ENCODE results near the gene GPATCH8. TPM values are rescaled to one million over a fixed set of nuclear protein-coding genes. Genes with fewer than 3 reads are reported as not detected.
A peak's percentile ranks its signal among the peaks of the same experiment; 100 is the strongest.

GPATCH8 gene
- 10 to 100 TPM; 25.7 to 33.9 TPM for total RNA-seq

DNA sequence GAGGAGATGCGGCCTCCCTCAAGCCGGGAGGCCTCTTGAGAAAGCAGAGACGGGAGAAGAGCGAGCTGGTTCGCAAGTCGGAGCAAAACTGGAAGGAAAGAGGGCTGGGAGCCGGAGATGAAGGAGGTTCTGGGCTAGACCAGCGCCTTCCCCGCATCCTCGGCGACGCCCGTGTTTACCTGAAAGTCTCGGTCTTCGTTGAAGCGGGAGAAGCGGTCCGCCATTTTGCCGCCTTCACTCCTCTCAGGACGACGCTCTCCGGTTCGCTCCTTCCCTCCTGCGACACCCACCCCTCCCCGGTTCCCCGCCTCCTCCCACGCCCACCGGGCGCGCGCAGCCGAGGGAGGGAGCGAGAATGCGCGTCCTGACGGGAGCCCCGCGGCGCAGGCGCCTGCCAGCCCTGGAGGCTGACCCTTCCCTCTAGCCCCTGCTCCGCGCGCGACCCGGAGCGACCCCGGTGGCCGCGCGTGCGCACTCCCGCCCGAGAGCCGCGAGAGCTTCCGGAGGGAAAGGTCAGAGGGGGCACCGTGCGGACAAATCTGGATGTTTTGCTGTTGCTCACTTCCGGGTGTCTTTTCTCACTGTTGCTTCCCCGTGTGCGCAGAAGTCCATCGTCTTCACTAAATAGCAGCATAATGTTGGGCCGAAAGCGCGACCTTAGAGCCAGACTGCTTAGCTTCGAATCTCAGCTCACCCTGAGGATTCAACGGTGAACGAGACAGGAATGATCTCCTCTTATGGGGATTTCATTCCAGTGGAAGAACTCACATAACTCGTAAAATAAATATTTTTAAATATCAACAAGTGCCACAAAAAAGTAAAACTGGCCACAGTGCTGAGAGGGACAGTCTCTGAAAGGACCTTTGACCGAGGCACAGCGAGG is at the start of gene GPATCH8:
TSS of gene GPATCH8 (minus strand) at position 260 of the 883 bp plus-strand sequence. CDS start at position 224, 36 bp downstream.
- Histone ChIP-seq H3K27me3 (no peaks in the 10 kb centered on the region), H3K36me3 (replicated peaks in 1 of 2; ENCODE audit: insufficient read depth in 1 of 2, low read depth in 2 of 2) (no peaks in the 10 kb centered on the region), H3K4me1 (peaks cover 37% of the 10 kb centered on the region), H3K27ac (peak within 1 kb of the TSS; percentile 63 to 91 (median 80)), H3K4me3 (peak within 1 kb of the TSS; percentile 66 to 90), H3K9me3 (no peaks in the 10 kb centered on the region)
- 2 to 5% methylated on average over 29 to 67 of the region's 71 CpGs for WGBS, 2 donors
- DNase-seq = peak; percentile 93 to 95 (median 93)
- intact Hi-C loops (cut with DNase I) = no loop called here
- TF ChIP-seq CTCF (IDR thresholded peaks at IDR 0.05) = no peak
- TF ChIP-seq POLR2A (IDR thresholded peaks at IDR 0.05) = peak; percentile 32 to 81 (median 80)
- peak; percentile 97 for ATAC-seq

GRCh38 chr17:44552361-44552760 is 49.2 kb upstream of the GPATCH8 start:
- Histone ChIP-seq H3K9me3 (no peaks in the 10 kb centered on the region), H3K4me1 (peaks cover 11% of the 10 kb centered on the region), H3K4me3 (no peak overlapping the region), H3K27ac (no peak overlapping the region), H3K27me3 (no peaks in the 10 kb centered on the region), H3K36me3 (replicated peaks in 1 of 2; ENCODE audit: insufficient read depth in 1 of 2, low read depth in 2 of 2) (no peaks in the 10 kb centered on the region)
- WGBS, 2 donors = 59 to 62% methylated on average over 9 of the region's 9 CpGs
- ATAC-seq (no peak), DNase-seq (no peak)
- intact Hi-C loops (cut with DNase I) = no loop called here
- no peak for TF ChIP-seq CTCF (IDR thresholded peaks at IDR 0.05)
- TF ChIP-seq POLR2A (IDR thresholded peaks at IDR 0.05) = no peak

DNA sequence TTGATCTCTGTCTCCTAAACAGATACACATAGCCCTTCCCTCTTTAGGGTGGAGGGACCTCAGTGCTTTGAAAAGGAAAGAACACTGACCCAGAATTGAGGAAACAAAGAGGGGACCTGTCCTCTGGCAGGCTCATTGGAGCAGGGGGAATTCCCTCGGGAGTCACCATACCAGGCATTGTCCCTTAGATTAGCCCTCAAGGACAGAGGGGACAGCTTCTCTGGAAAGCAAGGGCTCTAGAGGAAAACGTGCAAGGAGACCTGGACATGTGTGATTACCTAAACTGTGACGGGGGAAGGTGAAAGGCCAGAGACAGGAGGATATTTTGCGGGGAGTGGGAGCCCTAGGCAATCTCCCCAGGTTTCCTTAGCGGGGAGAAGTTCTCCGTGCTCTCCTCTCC is 46.5 kb upstream of the GPATCH8 start:
- WGBS, 2 donors = 40 to 42% methylated on average over 6 of the region's 6 CpGs
- Histone ChIP-seq H3K27ac (no peak overlapping the region), H3K36me3 (replicated peaks in 1 of 2; ENCODE audit: insufficient read depth in 1 of 2, low read depth in 2 of 2) (no peaks in the 10 kb centered on the region), H3K27me3 (no peaks in the 10 kb centered on the region), H3K4me3 (no peak overlapping the region), H3K9me3 (no peaks in the 10 kb centered on the region), H3K4me1 (no peaks in the 10 kb centered on the region)
- ATAC-seq = no peak
- TF ChIP-seq CTCF (IDR thresholded peaks at IDR 0.05) (no peak), POLR2A (IDR thresholded peaks at IDR 0.05) (no peak)
- no peak for DNase-seq
- intact Hi-C loops (cut with DNase I) = no loop called here

DNA sequence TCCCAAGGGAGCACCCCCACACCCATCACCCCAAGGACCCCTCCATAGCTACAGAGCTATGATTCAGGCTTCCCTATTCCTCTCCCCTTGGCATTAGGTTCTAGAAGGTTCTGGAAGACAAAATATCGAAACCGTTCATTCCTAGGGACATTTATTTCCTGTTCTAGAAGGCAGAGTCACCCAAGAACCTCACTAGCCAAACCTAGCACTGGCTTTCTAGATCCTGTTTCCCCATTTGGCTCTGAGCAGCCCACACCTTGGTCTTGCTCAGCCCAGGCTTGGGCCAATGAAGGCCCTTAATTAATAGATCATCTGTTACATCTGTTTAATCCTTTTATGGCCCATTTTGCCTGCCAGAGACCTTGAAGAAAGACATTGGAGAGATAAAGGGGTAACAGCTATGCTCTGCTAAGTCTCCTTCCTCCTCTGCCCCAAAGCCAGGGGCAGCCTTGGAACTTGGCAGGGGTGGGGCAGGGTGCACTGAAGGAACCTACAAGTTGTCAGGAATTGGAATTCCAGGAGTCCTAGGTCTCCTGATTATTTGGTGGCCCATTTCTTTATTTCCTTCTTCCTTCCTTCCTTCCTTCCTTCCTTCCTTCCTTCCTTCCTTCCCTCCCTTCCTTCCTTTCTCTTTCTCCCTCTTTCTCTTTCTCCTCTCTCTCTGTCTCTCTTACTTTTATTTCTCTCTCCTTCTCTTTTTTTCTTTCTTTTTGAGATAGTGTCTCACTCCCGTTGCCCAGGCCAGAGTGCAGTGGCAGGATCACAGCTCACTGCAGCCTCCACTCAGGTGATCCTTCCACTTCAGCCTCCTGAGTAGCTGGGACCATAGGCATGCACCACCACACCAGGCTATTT is 45.4 kb upstream of the GPATCH8 start:
- no peak for ATAC-seq
- no peaks in the 10 kb centered on the region for H3K36me3 ChIP-seq (replicated peaks in 1 of 2; ENCODE audit: insufficient read depth in 1 of 2, low read depth in 2 of 2)
- H3K4me1 ChIP-seq = no peaks in the 10 kb centered on the region
- peak overlapping the region in 1 of 4 donors; percentile 40 for H3K27ac ChIP-seq
- no peaks in the 10 kb centered on the region for H3K27me3 ChIP-seq
- H3K9me3 ChIP-seq = no peaks in the 10 kb centered on the region
- no peak for TF ChIP-seq CTCF (IDR thresholded peaks at IDR 0.05)
- no peak for TF ChIP-seq POLR2A (IDR thresholded peaks at IDR 0.05)
- intact Hi-C loops (cut with DNase I) = no loop called here
- 72 to 82% methylated on average over 3 of the region's 3 CpGs for WGBS, 2 donors
- no peak for DNase-seq
- H3K4me3 ChIP-seq = no peak overlapping the region

Data from body of pancreas (tissue), 4 donors.